ENCODE data around the gene ANXA7. TPM values are rescaled to one million over a fixed set of nuclear protein-coding genes. Genes with fewer than 3 reads are reported as not detected.
"Not testable (repeated sequence)": the region's sequence is repeated elsewhere in the genome, so short reads cannot be mapped to it uniquely, and the experiment has no call there.

Gene ANXA7
- polyA plus RNA-seq, 3 donors: 84.4 to 89.7 (median 88.0) TPM

DNA sequence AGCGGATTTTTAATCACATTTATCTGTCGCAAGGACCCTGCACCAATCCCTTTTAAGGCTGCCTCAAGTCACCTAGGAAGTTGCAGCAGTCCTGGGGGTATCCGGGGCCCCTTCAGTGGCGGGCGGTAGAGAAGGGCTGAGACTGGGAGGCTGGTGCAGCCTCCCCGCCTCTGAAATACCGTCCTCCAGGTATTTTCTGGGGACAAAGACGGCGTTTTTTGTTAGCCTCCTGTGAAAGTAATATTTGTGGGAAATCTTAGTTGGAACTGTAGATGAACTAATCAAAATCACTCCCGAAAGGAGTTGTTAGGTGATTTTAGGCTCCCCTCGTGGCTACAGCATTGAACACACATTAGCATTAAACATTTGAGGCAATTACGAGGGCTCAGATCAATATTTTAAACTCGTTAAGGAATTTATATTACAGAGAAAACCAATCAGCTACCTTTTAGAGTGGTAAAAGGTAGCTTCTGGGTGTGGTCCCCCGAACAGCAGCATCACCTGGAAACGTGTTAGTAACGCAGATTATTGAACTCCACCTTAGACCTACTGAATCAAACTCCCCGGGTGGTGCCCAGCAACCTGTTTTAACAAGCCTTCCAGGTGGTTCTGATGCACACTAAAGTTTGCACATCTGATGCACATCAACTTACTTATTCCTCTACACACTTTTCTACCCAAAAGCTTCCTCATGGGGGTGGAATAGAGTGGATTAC lies 530 bp upstream of the ANXA7 start:
- no peak for DNase-seq

DNA sequence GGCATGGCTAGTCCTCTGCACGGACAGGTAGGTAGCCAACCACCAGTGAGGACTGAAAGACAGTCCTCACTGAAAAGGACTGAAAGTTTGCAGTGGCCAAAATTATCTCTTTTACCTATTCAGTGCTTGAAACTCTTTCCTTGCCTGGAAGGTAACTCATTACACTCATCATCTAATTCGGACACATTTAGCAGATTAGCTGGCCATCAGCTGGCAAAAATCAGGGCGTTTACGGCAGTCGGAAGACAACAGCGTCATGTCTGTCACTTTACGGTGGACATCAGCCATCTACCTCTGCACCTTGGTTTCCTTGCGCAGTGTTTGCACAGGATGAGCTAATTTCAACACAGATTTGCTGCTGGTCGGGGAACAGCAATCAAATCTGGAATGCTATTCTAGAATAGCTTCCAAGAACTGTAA lies 740 bp downstream of the ANXA7 start:
- DNase-seq: no peak

DNA sequence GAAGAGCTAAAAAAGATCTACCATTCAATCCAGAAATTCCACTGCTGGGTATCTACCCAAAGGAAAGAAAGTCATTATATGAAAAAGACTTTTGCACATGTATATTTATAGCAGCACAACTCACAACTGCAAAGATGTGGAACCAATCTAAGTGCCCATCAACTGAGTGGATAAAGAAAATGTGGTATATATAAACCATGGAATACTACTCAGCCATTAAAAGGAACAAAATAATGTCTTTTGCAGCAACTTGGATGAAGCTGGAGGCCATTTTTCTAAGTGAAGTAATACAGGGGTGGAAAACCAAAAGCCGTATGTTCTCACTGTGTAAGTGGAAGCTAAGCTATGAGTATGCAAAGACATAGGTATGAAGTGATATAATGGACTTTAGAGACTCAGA lies 3.0 kb downstream of the ANXA7 start:
- DNase-seq: no peak

DNA sequence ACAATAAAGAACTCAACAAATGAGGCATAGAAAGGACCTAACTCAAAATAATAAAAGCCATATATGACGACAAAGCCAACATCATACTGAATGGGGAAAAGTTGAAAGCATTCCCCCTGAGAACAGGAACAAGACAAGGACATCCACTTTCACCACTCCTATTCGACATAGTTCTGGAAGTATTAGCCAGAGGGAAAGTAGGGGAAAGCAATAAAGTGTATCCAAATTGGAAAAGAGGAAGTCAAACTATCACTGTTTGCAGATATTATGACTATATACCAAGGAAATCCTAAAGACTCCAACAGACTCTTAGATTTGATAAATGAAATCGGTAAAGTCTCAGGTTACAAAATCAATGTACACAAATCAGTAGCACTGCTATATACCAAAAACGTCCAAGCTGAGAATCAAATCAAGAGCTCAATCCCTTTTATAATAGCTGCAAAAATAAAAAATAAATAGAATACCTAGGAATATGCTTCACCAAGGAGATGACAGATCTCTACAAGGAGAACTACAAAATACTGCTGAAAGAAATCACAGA lies 4.8 kb downstream of the ANXA7 start:
- DNase-seq: no peak

DNA sequence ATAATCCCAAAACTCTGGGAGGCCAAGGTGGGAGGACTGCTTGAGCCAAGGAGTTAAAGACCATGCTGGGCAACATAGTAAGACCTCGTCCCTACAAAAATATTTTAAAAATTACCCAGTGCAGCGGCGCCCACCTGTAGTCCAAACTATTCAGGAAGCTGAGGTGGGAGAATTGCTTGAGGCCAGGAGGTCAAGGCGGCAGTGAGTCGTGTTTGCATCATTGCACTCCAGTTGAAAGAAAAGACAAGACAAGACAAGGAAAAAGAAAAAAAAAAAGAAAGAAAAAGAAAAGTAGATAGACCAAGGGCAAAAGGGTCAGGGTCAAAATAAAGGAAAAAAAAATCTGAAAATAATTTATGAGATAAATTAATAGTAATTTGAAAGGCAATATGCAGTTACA lies 5.8 kb downstream of the ANXA7 start:
- no peak for DNase-seq

DNA sequence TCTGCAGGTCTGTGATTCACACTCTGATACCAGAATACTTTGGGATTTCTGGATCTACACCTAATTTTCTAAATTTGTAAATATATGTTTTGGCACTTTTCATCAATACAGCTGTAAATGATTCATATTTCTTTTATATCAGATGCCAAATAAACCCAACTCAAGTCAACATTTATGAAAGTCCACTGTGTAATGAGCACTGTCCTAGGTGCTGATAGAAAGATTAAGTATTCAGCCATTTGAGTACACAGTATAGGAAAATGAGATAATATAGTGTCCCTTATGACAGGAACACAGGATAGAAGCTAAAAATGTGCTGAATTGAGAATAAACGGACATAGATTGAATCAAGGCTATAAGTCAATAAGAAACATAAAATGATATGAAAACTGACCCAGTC lies 6.4 kb downstream of the ANXA7 start:
- DNase-seq: no peak

DNA sequence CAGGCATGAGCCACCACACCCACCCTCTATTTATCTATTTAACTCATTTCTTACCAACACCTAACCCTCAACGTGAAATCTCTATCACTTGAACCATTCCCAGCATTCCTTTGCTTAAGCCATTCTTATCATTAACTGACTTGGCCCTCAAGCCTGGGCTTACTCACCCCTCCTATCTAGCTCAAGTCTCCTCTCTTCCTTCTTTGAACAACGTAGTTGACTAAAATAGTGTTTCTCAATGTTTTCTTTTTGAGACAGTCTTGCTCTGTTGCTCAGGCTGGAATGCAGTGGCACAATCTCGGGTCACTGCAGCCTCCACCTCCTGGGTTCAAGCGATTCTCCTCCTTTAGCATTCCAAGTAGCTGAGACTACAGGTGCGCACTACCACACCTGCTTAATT lies 7.0 kb downstream of the ANXA7 start:
- DNase-seq: no peak

DNA sequence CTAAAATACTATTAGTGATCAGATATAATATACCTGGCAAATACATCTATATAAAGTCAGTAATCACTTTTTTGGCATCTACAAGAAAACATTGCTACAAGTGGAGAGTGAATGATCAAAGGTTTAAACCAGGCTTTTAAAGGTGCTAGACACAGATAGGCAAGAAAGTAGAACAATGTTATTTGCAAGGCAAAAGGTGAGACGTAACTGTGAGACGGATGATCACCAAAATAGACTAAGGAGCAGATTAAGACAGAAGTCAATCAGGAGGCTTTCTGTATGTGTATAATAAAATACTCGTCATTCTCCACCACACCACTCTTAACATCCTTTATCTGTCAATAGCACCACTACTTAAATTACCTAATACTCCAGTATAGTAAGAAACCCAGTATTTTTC lies 8.3 kb downstream of the ANXA7 start:
- DNase-seq: no peak

DNA sequence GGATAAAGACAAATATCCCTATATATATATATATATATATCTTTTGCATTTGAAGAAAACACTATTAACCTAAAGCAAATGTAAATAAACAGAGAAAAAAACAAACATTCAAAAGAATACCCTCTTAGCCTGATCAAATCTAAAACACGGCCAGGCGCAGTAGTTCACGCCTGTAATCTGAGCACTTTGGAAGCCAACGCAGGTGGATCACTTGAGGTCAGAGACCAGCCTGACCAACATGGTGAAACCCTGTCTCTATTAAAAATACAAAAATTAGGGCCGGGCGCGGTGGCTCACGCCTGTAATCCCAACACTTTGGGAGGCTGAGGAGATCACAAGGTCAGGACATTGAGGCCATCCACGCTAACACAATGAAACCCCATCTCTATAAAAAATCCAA lies 9.2 kb downstream of the ANXA7 start:
- DNase-seq: no peak

DNA sequence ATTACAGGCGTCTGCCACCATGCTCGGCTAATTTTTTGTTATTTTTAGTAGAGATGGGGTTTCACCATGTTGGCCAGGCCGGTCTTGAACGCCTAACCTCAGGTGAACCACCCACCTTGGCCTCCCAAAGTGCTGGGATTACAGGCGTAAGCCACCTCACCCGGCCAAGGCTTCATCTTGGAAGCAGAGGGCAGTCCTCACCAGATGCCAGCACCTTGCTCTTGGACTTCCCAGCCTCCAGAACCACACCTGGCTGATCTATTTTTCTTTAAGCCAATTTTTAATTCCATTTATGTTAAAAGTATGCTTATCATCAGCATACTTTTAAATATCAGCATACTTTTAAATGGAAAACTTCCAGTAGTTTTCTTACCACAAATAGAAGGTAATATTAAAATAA lies 12.2 kb downstream of the ANXA7 start:
- no peak for DNase-seq

DNA sequence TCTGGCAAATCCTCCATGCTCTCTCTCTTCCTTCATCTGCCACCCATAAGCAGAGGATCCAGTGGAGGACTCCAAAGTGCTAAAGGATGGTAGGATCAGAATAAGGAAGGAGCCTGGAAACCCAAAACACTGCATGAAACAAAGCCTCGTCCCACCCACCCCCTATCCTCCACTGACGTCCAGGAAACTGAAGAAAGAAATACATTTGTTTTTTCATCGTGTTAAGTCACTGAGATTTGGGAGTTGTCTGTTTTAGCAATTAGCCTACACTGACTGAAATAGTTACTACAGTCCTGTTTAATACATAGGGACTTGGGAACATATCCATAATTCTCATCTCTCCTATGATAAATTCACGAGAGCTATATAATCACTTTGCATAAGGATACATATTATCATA lies 14.8 kb downstream of the ANXA7 start:
- no peak for DNase-seq

DNA sequence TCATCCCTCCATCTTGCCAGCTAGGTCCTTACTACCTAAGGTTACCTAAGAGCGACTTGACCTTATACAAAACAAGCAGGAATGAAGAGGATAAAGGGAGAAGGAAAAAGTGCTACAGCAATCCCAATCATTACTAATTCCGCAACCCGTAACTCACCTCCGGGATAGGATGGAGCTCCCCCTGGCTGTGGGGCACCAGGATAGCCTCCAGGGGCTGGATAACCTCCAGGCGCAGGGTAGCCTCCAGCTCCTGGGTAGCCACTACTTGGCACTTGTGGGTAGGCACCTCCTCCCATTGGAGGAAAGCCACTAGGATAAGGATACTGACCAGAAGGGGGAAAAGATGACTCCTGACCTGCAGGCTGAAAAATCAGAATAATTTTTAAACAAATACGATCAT lies 15.8 kb downstream of the ANXA7 start:
- no peak for DNase-seq

DNA sequence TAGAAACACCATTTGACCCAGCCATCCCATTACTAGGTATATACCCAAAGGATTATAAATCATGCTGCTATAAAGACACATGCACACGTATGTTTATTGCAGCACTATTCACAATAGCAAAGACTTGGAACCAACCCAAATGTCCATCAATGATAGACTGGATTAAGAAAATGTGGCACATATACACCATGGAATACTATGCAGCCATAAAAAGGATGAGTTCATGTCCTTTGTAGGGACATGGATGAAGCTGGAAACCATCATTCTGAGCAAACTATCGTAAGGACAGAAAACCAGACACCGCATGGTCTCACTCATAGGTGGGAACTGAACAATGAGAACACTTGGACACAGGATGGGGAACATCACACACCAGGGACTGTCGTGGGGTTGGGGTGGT lies 19.5 kb downstream of the ANXA7 start:
- not testable (repeated sequence) for DNase-seq

DNA sequence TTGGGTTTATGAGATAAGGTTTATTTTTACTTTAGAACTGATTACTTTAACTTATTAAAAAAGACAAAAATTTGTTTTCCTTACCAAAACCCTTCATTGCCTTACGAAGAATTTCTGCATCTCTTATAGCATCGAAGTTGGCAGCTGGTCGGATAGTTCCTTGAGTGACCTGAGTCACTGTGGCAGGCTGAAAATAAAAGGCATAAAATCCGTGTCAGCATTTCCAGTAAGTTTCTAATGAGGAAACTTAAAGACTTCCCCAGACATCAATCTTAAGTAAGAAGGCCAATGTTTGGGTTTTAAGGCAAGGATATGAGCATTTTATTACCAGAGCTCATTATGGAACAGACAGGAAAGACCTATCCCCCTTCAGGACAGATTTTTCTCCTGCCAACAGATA lies 25.6 kb downstream of the ANXA7 start:
- no peak for DNase-seq

DNA sequence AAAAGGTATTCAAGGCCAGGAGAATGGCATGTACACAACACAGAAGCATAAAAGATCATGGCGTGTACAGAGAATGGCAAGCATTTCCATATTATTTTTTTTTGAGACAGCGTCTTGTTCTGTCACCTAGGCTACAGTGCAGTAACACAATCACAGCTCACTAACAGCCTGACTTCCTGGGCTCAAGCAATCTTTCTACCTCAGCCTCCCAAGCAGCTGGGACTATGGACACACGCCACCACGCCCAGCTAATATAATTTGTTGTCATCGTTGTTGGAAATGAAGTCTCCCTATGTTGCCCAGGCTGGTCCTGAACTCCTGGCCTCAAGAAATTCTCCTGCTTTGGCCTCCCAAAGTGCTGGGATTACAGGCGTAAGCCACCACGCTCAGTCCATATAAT lies 27.3 kb downstream of the ANXA7 start:
- DNase-seq: no peak

DNA sequence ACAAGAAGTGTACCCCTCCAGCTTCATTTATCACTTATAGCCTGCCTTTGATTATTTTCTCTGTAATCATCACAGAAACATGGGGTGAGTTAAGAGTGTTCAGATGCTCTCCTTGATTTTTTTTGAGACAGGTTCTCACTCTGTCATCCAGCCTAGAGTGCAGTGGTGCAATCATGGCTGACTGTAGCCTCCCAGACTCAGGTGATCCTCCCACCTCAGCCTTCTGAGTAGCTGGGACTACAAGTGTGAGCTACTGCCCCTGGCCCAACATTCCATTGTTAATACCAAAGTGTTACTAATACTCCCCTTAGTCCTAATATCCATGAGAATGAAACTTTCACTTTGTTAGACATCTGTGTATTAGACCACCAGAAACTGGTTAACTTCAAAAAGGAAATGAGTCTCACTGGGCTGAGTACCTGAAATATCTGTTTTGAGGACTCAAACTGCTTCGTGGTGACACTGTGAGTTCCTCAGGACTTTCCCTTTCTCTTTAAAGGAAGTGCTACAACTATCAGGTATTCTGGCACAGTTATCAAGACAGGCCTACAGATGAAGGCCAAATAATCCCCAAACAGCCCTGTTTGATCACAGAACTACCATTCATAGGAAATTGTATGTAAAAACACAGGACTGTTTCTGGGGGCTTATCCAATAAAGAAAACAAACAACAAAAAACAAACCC lies 34.7 kb downstream of the ANXA7 start:
- no peak for DNase-seq

DNA sequence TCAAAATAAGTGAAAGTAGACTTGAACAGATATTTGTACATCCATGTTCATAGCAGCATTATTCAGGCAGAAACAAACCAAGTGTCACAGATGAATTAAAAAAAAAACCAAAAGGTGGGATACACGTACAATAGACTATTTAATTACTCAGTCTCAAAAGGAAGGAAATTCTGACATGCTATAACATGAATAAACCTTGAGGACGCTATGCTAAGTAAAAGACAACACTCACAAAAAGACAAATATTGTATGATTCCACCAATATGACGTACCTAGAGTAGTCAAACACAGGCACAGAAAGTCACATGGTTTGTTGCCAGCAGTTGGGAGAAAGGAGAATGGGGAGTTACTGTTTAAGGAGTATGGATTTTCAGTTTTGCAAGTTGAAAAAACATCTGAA lies 37.2 kb downstream of the ANXA7 start:
- DNase-seq: no peak

DNA sequence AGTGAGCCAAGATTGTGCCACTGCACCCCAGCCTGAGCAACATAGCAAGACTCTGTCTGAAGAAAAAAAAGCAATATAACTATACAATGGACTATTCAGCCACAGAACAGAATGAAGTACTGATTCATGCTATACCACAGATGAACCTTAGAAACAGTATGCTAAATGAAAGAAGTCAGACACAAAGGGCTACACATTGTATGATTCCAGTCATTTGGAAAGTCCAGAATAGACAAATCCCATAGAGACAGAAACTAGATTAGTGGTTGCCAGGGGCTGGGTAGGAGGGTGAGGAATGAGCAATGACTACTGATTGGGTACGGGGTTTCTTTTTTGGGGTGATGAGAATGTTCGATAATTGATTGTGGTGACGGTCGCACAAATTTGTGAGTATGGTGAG lies 45.6 kb downstream of the ANXA7 start:
- no peak for DNase-seq

DNA sequence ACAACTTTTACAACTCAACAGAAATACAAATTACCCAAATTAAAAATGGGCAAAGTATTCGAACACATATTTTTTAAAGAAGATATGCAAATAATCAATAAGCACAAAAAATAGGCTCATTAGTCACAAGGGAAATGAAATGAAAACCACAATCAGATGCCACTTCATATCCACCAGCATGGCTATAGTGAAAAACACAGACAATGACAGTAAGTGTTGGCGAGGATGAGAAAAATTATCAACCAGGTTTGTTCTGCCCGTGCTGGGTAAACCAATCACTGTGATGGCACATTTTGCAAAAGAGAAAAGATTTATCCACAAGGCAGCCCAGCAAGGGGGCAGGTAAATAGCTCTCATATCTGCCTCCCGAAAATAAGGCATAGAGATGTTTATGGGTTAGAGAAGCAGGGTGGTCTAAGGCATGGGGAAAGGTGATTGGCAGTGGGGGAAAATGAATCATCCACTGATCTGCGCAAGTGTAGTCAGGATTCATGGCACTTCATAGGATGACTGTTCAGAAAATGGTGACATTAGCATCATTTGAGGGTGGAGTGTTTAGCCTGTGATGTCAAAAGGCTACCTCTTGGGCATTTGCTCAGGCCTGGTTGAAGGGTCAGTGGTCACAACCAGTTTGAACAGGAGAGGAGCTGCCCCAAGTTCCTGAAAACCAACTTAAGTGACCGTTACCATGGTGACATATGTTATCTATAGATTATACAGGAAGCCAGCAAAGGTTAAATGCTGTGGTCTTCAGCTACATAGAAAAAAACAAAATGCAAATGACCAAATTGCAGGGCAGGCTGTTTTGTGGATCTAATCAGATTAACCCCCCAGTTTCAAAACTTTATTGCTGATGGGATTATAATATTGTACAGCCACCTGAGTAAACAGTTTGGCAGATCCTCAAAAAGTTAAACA lies 47.2 kb downstream of the ANXA7 start:
- no peak for DNase-seq

DNA sequence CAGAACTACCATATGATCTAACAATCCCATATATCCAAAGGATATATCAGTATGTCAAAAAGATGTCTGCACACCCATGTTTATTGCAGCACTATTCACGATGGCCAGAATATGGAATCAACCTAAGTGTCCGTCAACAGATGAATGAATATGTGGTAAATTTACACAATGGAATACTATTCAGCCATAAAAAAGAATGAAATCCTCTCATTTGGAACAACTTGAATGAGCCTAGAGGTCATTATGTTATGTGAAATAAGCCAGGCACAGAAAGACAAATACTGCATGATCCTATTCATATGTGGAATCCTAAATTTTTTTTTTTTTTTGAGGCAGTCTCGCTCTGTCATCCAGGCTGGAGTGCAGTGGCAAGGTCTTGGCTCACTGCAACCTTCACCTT lies 48.9 kb downstream of the ANXA7 start:
- no peak for DNase-seq

DNA sequence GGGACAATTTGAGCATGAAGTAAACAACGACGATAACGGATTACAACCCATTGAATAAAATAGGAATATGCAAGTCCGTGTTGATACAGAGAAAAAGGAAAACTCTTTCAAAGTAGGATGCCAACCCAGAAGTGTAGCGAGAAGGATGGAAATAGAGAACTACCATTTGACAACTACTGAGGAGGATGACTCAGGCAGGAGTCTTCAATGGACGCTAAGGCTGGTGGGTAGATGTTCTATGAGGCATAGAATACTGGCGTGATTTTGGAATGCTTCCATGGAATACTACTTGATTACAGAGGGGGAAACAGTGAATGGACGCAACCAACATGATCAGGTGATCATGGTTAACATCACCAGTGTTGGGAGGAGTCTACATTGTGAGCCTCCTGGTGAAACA lies 54.4 kb downstream of the ANXA7 start:
- no peak for DNase-seq
